ENCODE data around the gene VAV2.

VAV2 gene

GRCh38 chr9:133971981-133972941 lies 19.9 kb downstream of the VAV2 start:
- TF ChIP-seq ESRRG (CRISPR knock-in tag; IDR thresholded peaks at IDR 0.05) (no peak), ARNTL (CRISPR knock-in tag; IDR thresholded peaks at IDR 0.05; ENCODE audit: borderline replicate concordance, low read depth) (no peak), PATZ1 (CRISPR knock-in tag; IDR thresholded peaks at IDR 0.05; ENCODE audit: borderline replicate concordance) (no peak), ISL1 (CRISPR knock-in tag; IDR thresholded peaks at IDR 0.05) (no peak), POU6F1 (CRISPR knock-in tag; IDR thresholded peaks at IDR 0.05; ENCODE audit: borderline replicate concordance, low read depth) (no peak), ZNF565 (CRISPR knock-in tag; conservative IDR thresholded peaks at IDR 0.05; ENCODE audit: low read depth) (no peak), TSHZ2 (CRISPR knock-in tag; IDR thresholded peaks at IDR 0.05) (no peak), PPARA (CRISPR knock-in tag; IDR thresholded peaks at IDR 0.05; ENCODE audit: borderline replicate concordance) (no peak), ZNF70 (CRISPR knock-in tag; IDR thresholded peaks at IDR 0.05) (no peak)
- no peak for ATAC-seq

GRCh38 chr9:133971121-133971951 lies 20.8 kb downstream of the VAV2 start:
- no peak for ATAC-seq
- no peak for TF ChIP-seq PATZ1 (CRISPR knock-in tag; IDR thresholded peaks at IDR 0.05; ENCODE audit: borderline replicate concordance)
- TF ChIP-seq OSR1 (CRISPR knock-in tag; IDR thresholded peaks at IDR 0.05) = no peak

- TF ChIP-seq RARB (CRISPR knock-in tag; IDR thresholded peaks at IDR 0.05) = no peak
- TF ChIP-seq OSR1 (CRISPR knock-in tag; IDR thresholded peaks at IDR 0.05) = no peak
- TF ChIP-seq CREB5 (CRISPR knock-in tag; IDR thresholded peaks at IDR 0.05; ENCODE audit: low read depth) = no peak
- TF ChIP-seq GLIS3 (CRISPR knock-in tag; IDR thresholded peaks at IDR 0.05) = no peak
- ATAC-seq = no peak
These were observed 21.5 kb downstream of the VAV2 start for GRCh38 chr9:133970581-133971058.
